GM18508 (cell line): ENCODE data around the gene ADORA3.

Experiments used
- ATAC-seq: cut with Tn5 transposase; IDR thresholded peaks from one replicate; pipeline ENCODE4 v1.9.1; 2021; ENCODE audit warnings: moderate number of reproducible peaks; ENCODE audit not compliant: insufficient read depth, unreplicated experiment

Gene ADORA3

GRCh38 chr1:111476761-111477309 is 26.6 kb downstream of the ADORA3 start:
- ATAC-seq, result no peak

GRCh38 chr1:111476214-111476613 is 27.2 kb downstream of the ADORA3 start:
- no peak for ATAC-seq

GRCh38 chr1:111475701-111476100 is 27.7 kb downstream of the ADORA3 start:
- peak; percentile 42 for ATAC-seq

GRCh38 chr1:111474521-111474920 is 28.9 kb downstream of the ADORA3 start:
- no peak for ATAC-seq

DNA sequence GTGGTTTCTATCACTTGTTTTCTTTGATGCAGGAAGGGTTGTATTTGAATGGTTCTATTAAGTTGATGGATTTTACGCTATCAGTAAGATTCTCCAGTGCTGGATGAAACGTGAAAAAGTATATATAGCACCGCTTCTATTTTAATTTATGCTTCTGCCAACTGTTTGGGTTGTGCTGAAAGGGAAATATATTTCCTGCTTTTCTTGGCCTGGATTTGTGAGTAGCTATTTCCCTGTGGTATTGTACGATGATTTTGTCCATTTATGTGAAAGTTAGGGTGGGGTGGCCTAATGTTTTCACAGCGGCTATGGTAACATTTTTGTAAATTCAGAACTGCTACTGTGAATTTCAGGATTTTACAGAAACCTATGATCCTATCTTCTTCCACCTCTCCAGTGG is 29.3 kb downstream of the ADORA3 start:
- no peak for ATAC-seq

DNA sequence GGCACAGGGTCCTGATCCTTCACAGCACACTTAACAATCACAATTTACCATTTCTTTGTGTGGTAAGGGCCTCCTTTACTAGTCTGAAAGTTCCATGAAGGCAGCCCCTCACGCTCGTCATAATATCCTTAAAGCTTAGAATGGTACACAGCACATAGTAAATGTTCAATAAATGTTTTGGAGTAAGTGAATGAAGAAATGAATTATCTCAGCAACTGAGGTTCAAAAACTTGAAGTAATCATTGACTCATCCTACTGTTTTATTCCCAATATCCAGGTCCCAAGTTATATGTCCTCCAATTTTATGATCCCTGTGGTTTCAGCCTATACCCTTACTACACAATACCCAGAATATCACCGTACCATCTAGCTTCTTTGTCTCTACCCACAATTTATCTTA is 31.9 kb downstream of the ADORA3 start:
- ATAC-seq, result no peak

- no peak for ATAC-seq
Observed at GRCh38 chr1:111471012-111471411, 32.4 kb downstream of the ADORA3 start.

- ATAC-seq, result no peak
Observed at GRCh38 chr1:111470596-111470995, 32.8 kb downstream of the ADORA3 start.

GRCh38 chr1:111469539-111469938 is 33.9 kb downstream of the ADORA3 start:
- ATAC-seq, result no peak

- ATAC-seq, result no peak
Observed at GRCh38 chr1:111468717-111469100, 34.7 kb downstream of the ADORA3 start.

- no peak for ATAC-seq
Observed at GRCh38 chr1:111467865-111468716, 35.3 kb downstream of the ADORA3 start.

- no peak for ATAC-seq
Observed at GRCh38 chr1:111466480-111466879, 37.0 kb downstream of the ADORA3 start.

DNA sequence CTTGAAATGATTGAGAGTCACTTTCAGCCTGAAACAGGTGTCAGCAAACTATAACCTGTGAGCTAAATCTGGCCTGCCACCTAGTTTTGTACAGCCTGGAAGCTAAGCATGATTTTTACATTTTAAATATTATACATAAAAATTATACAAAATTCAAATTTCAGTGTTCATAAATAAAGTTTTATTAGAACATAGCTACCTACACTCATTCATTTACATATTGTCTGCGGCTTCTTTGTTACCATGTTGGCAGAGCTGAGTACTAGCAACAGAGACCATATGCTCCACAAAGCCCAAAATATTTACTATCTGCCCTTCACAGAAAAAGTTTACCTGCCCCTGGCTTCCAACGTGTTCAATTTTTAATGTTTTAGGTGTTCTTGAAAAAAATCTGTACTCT is 37.7 kb downstream of the ADORA3 start:
- no peak for ATAC-seq

GRCh38 chr1:111463029-111463683 is 40.3 kb downstream of the ADORA3 start:
- ATAC-seq, result no peak

DNA sequence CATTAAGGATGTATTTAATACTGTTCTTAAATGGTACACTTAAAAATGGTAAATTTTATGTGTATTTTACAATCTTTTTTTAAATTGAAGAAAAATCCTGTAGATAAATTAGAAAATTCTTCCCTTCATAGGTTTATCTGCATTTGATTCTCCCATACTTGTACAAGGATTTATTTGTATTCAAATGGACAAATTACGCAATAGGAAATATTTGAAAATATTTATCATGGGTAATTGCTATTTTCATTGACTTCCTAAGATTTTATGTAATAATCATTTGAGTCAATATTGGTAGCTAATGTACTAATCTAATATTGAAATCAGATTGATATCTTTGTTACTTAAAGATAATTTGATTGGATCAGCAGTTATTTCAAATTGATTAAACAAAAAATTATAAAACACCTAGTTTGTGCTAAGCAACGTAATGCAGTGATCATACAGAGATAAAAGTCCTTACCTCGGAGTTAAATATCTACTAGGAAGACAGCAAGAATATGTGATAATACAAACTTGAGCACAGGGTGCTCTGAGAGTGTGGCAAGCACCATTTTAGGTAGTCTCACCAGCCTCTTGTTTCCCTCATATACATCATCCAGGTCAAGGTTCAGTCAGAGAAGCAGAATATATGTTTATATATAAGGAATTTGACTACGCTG is 40.9 kb downstream of the ADORA3 start:
- no peak for ATAC-seq

GRCh38 chr1:111461765-111462164 is 41.7 kb downstream of the ADORA3 start:
- no peak for ATAC-seq

GRCh38 chr1:111455642-111456031 is 47.8 kb downstream of the ADORA3 start:
- ATAC-seq, result no peak

DNA sequence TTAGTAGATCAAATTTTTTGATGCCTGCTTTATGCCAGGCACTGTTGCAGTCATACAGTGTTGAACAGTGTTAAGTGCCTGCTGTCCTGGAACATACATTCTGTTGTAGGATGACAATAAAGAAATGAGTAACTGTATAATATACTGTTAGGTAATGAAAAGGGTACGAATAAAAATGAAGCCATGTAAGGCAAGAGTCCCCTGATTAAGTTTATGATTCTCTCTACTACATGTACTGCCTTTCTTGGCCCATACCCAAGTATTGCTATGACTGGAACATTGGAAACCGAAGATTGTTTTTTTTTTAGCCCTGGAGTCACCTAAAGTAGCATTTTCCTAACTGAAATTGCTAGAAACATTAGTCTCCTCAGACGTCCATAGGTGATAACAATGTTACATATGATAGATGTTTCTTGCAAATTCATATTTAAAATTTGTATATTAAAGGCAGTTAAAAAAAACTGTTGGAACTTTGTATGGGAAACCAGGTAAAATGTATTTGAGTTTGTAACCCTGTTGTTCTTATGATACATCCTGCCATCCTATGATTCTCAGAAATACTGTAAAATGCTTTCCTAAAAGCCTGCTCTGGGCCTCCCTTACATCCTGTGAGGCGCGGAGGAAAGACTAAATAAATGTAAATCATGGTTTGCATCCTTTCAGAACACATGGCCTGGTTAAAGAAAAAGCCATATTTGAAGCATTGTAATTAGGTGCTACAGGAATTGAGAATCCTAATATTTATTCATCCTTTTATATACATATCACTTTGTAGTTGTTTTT is 48.4 kb downstream of the ADORA3 start:
- no peak for ATAC-seq

- no peak for ATAC-seq
Observed at GRCh38 chr1:111453706-111454105, 49.7 kb downstream of the ADORA3 start.

DNA sequence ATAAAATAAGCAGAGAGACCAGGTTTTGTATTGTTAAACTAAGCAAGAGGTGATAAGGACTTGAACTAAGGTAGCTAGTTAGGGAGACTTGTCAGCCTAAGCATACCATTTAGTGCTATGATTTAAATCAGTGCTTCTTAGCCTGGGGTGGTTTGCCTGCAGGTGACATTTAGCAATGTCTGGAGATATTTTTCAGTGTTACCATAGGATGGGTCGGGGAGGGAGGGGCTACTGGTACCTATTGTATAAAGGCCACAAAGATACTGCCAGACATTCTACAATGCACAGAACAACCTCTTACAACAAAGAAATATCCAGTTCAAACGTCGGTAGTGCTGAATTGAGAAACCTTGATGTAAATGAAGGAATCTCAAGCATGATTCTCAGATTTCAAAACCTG is 50.9 kb downstream of the ADORA3 start:
- no peak for ATAC-seq
